K562 (cell line): Measurements from ENCODE around the gene RRH. TPM values are rescaled to one million over a fixed set of nuclear protein-coding genes. Genes with fewer than 3 reads are reported as not detected.

Source experiments
- ADNP ChIP-seq: fragments of 200-800 bp; sonication (Bioruptor generic); IDR thresholded peaks from 2 replicates; pipeline ENCODE4 v1.6.1; 2016; ENCODE audit warnings: missing genetic modification characterization, missing compliant biosample characterization
- BCL6 ChIP-seq: fragments of 250-450 bp; sonication (Bioruptor Pico); IDR thresholded peaks from 2 replicates; pipeline ENCODE4 v1.4.0; 2020
- BRD9 ChIP-seq: fragments of 450-650 bp; IDR thresholded peaks from 2 replicates; pipeline ENCODE4 v1.6.1; 2018; ENCODE audit warnings: low read depth; ENCODE audit not compliant: partially characterized antibody
- FOXJ2 ChIP-seq: fragments of 200-800 bp; sonication (Bioruptor generic); IDR thresholded peaks from 2 replicates; pipeline ENCODE4 v1.6.1; 2016; ENCODE audit warnings: missing genetic modification characterization, missing compliant biosample characterization
- FOXP4 ChIP-seq: sonication (generic); formaldehyde crosslinking; IDR thresholded peaks from 2 replicates; pipeline ENCODE4 v1.8.0; 2022; ENCODE audit warnings: mild to moderate bottlenecking, missing genetic modification reagents, borderline replicate concordance
- HNRNPL ChIP-seq: fragments of 200-400 bp; formaldehyde crosslinking; IDR thresholded peaks from 2 replicates; pipeline ENCODE4 v1.6.1; 2017; ENCODE audit warnings: low read depth, mild to moderate bottlenecking, low read length
- IFI16 ChIP-seq: fragments of 250-450 bp; sonication (Bioruptor Pico); IDR thresholded peaks from 2 replicates; pipeline ENCODE4 v2.1.2; 2022; ENCODE audit warnings: mild to moderate bottlenecking, inconsistent platforms
- MBD2 ChIP-seq: sonication (generic); IDR thresholded peaks from 2 replicates; pipeline ENCODE4 v1.6.1; 2016; ENCODE audit warnings: low read depth, borderline replicate concordance
- MNT ChIP-seq, 2 experiments: fragments of 450-650 bp; conservative IDR thresholded peaks; 2 replicates each; pipeline ENCODE4 v1.6.1; 2017; ENCODE audit warnings: mild to moderate bottlenecking in 2 of 2, moderate library complexity in 2 of 2
- NCOA6 ChIP-seq: fragments of 450-650 bp; IDR thresholded peaks from 2 replicates; pipeline ENCODE4 v1.6.1; 2017; ENCODE audit warnings: mild to moderate bottlenecking
- PHB2 ChIP-seq: fragments of 450-650 bp; IDR thresholded peaks from 2 replicates; pipeline ENCODE4 v1.6.1; 2017; ENCODE audit warnings: low read depth
- SMARCA5 ChIP-seq: fragments of 450-650 bp; IDR thresholded peaks from 2 replicates; pipeline ENCODE4 v1.6.1; 2016
- SMARCB1 ChIP-seq: IDR thresholded peaks from 2 replicates; pipeline ENCODE4 v1.6.1; 2011; ENCODE audit warnings: improper control_type of control experiment, low read depth; ENCODE audit not compliant: insufficient read length
- TEAD2 ChIP-seq: fragments of 450-650 bp; IDR thresholded peaks from 2 replicates; pipeline ENCODE4 v1.6.1; 2016; ENCODE audit warnings: missing genetic modification characterization, control low read depth, missing compliant biosample characterization
- XRCC5 ChIP-seq: fragments of 200-400 bp; formaldehyde crosslinking; IDR thresholded peaks from 2 replicates; pipeline ENCODE4 v1.6.1; 2017; ENCODE audit warnings: low read depth, mild to moderate bottlenecking, low read length
- ZBTB17 ChIP-seq: fragments of 450-650 bp; formaldehyde crosslinking; IDR thresholded peaks from 2 replicates; pipeline ENCODE4 v1.4.0; 2020; ENCODE audit warnings: mild to moderate bottlenecking
- ZBTB26 ChIP-seq: fragments of 450-650 bp; formaldehyde crosslinking; IDR thresholded peaks from 2 replicates; pipeline ENCODE4 v1.4.0; 2022; ENCODE audit warnings: missing genetic modification characterization
- polyA plus RNA-seq, 8 experiments: library from polyadenylated mRNA; depleted of rRNA in 4 of 8; stranded (reverse) in 5 of 8; unstranded in 3 of 8; fragments of >200 nt; fragmentation: Nextera tagmentation in 2 of 8; fragmentation: Illumina TruSeq in 1 of 8; extraction: Ambion mirVana in 2 of 8; extraction: Trizol in 1 of 8; gene quantifications; 2 replicates each; pipeline versions ENCODE4 v1.2.1 to v1.2.3, GENCODE V29; 2011 to 2014; ENCODE audit warnings: inconsistent platforms in 1 of 8, missing spikeins in 1 of 8
- total RNA-seq, 7 experiments: library from RNA; depleted of rRNA in 6 of 7; stranded (reverse); fragments of >200 nt in 6 of 7; fragmentation: Illumina TruSeq in 2 of 7; extraction: Trizol in 2 of 7; gene quantifications; 2 replicates each; pipeline versions ENCODE4 v1.2.1 to v1.2.3, GENCODE V29; 2011 to 2021; ENCODE audit warnings: low replicate concordance in 1 of 7
- TF ChIP-seq, protein P1 (sequence below): sonication (generic); formaldehyde crosslinking; IDR thresholded peaks from 2 replicates; pipeline ENCODE4 v1.8.0; 2022; ENCODE audit warnings: mild to moderate bottlenecking, missing genetic modification reagents
- TF ChIP-seq, protein P2 (sequence below): fragments of 250-450 bp; sonication (Bioruptor Pico); IDR thresholded peaks from 2 replicates; pipeline ENCODE4 v1.8.0; 2022; ENCODE audit warnings: moderate library complexity, mild to moderate bottlenecking, inconsistent platforms
- TF ChIP-seq, protein P3 (sequence below): fragments of 450-650 bp; IDR thresholded peaks from 2 replicates; pipeline ENCODE4 v1.6.1; 2016; ENCODE audit warnings: antibody characterized with exemption

The RRH gene
- total and polyA plus RNA-seq, 9 of the 15 experiments (the other 6 are each of a cell fraction or from before 2014, with no cell fraction given) = 0.04 to 0.31 (median 0.12) TPM; not detected in 3

DNA sequence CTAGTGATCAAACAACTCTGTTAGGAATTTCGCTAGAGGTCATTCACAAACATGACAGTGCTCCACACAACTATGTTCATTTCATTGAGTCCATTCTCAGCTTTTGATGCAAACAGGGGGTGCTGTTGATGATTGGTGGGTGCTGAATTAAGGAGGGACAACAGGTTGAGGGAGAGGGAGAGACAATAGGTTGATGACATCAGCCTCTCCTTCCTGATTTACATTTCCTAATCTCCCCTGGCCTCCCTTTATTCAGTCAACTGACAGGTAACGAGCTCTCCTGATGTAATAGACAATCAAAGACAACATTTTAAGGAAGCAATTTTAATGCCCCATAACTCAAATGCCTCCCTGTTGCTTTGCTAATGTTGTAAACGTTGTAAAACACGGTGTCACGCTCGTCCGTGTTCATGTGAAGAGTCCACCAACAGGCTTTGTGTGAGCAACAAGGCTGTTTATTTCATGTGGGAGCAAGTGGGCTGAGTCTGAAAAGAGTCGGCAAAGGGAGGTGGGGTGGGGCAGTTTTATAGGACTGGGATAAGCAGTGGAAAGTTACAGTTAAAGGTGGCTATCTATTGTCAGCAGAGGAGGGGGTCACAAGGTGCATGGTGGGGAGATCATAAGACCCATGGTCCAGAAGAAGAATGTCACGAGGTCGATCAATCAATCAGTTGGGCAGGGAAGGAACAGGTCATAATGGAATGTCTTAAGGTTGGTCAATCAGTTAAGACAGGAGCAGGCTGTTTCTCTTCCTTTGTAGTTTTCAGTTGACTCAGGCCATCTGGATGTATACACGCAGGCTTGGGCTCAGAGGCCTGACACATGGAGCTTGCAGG is 17.0 kb upstream of the RRH start (continued):
- TF ChIP-seq FOXP4 (no peak), SMARCB1 (no peak), SMARCA5 (peak; percentile 30; the same call in 1 of the 2 replicates), IFI16 (CRISPR knock-in tag) (no peak), PHB2 (no peak), BRD9 (peak; percentile 54), ZBTB26 (CRISPR knock-in tag) (no peak), MBD2 (0 out of 2 replicates have a peak, but pooled peaks have one; percentile 40), BCL6 (no peak), HNRNPL (no peak), FOXJ2 (tag) (no peak), MNT (conservative IDR thresholded peaks at IDR 0.05) (peak; percentile 29 to 61; a peak in 2 of 4 replicates), ADNP (tag) (no peak), ZBTB17 (CRISPR knock-in tag) (no peak), TEAD2 (tag) (no peak), XRCC5 (no peak), NCOA6 (0 out of 2 replicates have a peak, but pooled peaks have one; percentile 29)
- TF ChIP-seq, protein P1, sequence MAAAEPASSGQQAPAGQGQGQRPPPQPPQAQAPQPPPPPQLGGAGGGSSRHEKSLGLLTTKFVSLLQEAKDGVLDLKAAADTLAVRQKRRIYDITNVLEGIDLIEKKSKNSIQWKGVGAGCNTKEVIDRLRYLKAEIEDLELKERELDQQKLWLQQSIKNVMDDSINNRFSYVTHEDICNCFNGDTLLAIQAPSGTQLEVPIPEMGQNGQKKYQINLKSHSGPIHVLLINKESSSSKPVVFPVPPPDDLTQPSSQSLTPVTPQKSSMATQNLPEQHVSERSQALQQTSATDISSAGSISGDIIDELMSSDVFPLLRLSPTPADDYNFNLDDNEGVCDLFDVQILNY (CRISPR knock-in tag) = no peak
- TF ChIP-seq, protein P2, sequence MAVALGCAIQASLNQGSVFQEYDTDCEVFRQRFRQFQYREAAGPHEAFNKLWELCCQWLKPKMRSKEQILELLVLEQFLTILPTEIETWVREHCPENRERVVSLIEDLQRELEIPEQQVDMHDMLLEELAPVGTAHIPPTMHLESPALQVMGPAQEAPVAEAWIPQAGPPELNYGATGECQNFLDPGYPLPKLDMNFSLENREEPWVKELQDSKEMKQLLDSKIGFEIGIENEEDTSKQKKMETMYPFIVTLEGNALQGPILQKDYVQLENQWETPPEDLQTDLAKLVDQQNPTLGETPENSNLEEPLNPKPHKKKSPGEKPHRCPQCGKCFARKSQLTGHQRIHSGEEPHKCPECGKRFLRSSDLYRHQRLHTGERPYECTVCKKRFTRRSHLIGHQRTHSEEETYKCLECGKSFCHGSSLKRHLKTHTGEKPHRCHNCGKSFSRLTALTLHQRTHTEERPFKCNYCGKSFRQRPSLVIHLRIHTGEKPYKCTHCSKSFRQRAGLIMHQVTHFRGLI = no peak
- TF ChIP-seq, protein P3, sequence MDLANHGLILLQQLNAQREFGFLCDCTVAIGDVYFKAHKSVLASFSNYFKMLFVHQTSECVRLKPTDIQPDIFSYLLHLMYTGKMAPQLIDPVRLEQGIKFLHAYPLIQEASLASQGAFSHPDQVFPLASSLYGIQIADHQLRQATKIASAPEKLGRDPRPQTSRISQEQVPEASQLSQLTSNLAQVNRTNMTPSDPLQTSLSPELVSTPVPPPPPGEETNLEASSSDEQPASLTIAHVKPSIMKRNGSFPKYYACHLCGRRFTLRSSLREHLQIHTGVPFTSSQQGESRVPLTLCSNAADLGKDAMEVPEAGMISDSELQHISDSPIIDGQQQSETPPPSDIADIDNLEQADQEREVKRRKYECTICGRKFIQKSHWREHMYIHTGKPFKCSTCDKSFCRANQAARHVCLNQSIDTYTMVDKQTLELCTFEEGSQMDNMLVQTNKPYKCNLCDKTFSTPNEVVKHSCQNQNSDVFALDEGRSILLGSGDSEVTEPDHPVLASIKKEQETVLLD = 0 out of 2 replicates have a peak, but pooled peaks have one; percentile 46
